Vagina (tissue), 2 donors: ENCODE data around the gene CDK3. TPM values are rescaled to one million over a fixed set of nuclear protein-coding genes. Genes with fewer than 3 reads are reported as not detected.

Source experiments
- DNase-seq, 2 donors: peaks; one replicate each; pipeline ENCODE4 v3.0.0-alpha.2; 2017; ENCODE audit errors: extremely low spot score in 2 of 2
- H3K27ac ChIP-seq: fragments of 200-600 bp; sonication (generic); one replicate; pipeline ENCODE4 v1.5.1; 2019
- H3K27me3 ChIP-seq: fragments of 200-600 bp; sonication (generic); one replicate; pipeline ENCODE4 v1.5.1; 2019
- H3K36me3 ChIP-seq, 2 donors: fragments of 200-600 bp; sonication (generic); one replicate each; pipeline ENCODE4 v1.5.1; 2017 to 2019
- H3K4me1 ChIP-seq: fragments of 200-600 bp; sonication (generic); one replicate; pipeline ENCODE4 v1.5.1; 2019
- H3K4me3 ChIP-seq, 2 donors: fragments of 200-600 bp; sonication (generic); 1 replicate in 1 of 2; 2 replicates in 1 of 2; pipeline ENCODE4 v1.5.1; 2016 to 2019
- H3K9me3 ChIP-seq: fragments of 200-600 bp; sonication (generic); one replicate; pipeline ENCODE4 v1.5.1; 2019
- CTCF ChIP-seq, 3 experiments: fragments of 450-650 bp in 2 of 3; fragments of 200-600 bp in 1 of 3; sonication (generic) in 1 of 3; IDR thresholded peaks; one replicate each; pipeline ENCODE4 v1.5.1; 2017 to 2019; ENCODE audit warnings: antibody characterized with exemption in 3 of 3, mild to moderate bottlenecking in 2 of 3, moderate library complexity in 2 of 3
- POLR2A ChIP-seq, 2 donors: fragments of 450-650 bp; IDR thresholded peaks; one replicate each; pipeline ENCODE4 v1.6.1; 2017; ENCODE audit warnings: antibody characterized with exemption in 2 of 2, mild to moderate bottlenecking in 2 of 2, moderate library complexity in 2 of 2
- POLR2AphosphoS5 ChIP-seq, 2 donors: sonication (generic); formaldehyde crosslinking; IDR thresholded peaks; one replicate each; pipeline ENCODE4 v1.9.0; 2017; ENCODE audit warnings: antibody characterized with exemption in 2 of 2, mild to moderate bottlenecking in 2 of 2, low read depth in 1 of 2; ENCODE audit not compliant: insufficient read depth in 1 of 2
- intact Hi-C: fragments of 100-400 bp; cut with DNase I; formaldehyde crosslinking; loops from one replicate; pipeline ENCODE4 v1.15.1; 2023
- total RNA-seq: library from RNA; depleted of rRNA; stranded (reverse); fragments of >200 nt; gene quantifications from one replicate; pipeline ENCODE4 v1.2.3, GENCODE V29; 2016

CDK3 gene
- total RNA-seq, 1 donor from 2014 or later: 3.2 TPM

GRCh38 chr17:76050538-76051467 lies 50.1 kb downstream of the CDK3 start:
- TF ChIP-seq POLR2A (IDR thresholded peaks at IDR 0.05) (no peak), CTCF (IDR thresholded peaks at IDR 0.05) (no peak), POLR2AphosphoS5 (IDR thresholded peaks at IDR 0.05; ENCODE audit: insufficient read depth in 1 of 2, low read depth in 1 of 2) (peak in 1 of 2 donors; percentile 37)
- Histone ChIP-seq H3K9me3 (no peaks in the 10 kb centered on the region), H3K27ac (no peak overlapping the region), H3K4me3 (no peak overlapping the region), H3K27me3 (no peaks in the 10 kb centered on the region), H3K36me3 (peaks cover 0 to 70% of the 10 kb centered on the region in 2 donors), H3K4me1 (peaks cover 13% of the 10 kb centered on the region)
- no peak for DNase-seq
- intact Hi-C loops: no loop called here

DNA sequence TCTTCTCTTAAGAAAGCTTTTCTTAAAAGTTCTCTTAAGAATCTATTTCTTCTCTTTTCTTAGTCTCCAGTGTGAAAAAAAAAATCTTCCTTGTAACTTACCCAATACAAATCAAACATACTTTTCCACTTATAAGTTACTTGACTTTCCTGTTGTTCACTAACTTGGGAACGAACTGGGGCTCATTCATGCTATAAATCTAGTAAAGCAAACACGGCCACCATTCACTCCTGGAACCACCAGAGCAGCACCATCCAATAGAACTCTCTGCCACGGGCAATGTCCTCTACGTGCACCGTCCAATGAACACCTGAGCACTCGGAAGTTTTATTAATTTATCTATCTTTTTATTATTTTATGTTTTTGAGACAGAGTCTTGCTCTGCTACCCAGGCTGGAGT lies 50.9 kb downstream of the CDK3 start:
- Histone ChIP-seq H3K27me3 (no peaks in the 10 kb centered on the region), H3K27ac (no peak overlapping the region), H3K9me3 (no peaks in the 10 kb centered on the region), H3K36me3 (peaks cover 0 to 70% of the 10 kb centered on the region in 2 donors), H3K4me3 (no peak overlapping the region), H3K4me1 (peaks cover 13% of the 10 kb centered on the region)
- no peak for TF ChIP-seq POLR2A (IDR thresholded peaks at IDR 0.05)
- TF ChIP-seq CTCF (IDR thresholded peaks at IDR 0.05): no peak
- TF ChIP-seq POLR2AphosphoS5 (IDR thresholded peaks at IDR 0.05; ENCODE audit: insufficient read depth in 1 of 2, low read depth in 1 of 2): no peak
- intact Hi-C loops: no loop called here
- no peak for DNase-seq

DNA sequence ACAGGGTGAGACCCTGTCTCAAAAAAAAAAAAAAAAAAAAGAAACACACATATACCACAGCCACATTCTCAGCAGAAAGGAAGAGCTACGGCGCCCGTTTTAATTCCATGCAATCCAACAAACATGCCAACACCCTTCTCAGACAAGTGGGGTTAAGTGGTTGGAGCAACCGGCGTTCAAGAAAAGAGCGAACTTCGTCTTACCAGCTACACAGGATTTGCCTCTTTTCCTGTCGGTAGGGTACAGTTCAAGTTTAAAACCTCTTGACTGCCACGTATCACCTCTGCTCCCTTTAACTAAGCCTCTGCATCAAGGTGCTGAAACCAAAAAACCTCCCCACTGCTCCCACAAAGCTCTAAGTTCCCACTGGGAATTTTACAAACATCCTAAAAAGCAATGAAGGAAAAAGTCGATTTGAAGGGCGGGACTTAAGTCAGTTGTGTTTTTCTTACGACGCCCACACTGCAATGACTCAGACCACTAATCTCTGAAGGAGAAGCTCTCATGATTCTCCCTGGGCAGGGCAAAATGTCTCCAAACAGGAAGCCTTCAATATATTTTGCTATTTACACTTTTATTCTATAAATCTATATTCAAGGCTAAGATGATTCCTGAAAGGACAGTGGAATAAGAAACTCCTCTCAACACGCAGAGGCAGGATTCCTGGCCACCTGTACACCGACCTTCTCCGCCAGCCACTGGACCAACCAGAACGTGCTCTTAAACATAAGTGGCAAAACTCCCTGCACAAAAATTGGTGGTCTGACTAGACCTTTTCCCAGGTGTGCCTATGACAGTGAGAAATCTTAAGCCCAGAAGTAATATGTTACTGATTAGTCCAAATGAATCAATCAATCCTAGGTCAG lies 52.8 kb downstream of the CDK3 start:
- Histone ChIP-seq H3K27ac (peak overlapping the region; percentile 75), H3K27me3 (no peaks in the 10 kb centered on the region), H3K36me3 (peaks cover 0 to 70% of the 10 kb centered on the region in 2 donors), H3K4me1 (peaks cover 13% of the 10 kb centered on the region), H3K4me3 (no peak overlapping the region), H3K9me3 (no peaks in the 10 kb centered on the region)
- DNase-seq: no peak
- intact Hi-C loops: no loop called here
- TF ChIP-seq POLR2AphosphoS5 (IDR thresholded peaks at IDR 0.05; ENCODE audit: insufficient read depth in 1 of 2, low read depth in 1 of 2): peak in 1 of 2 donors; percentile 25
- TF ChIP-seq POLR2A (IDR thresholded peaks at IDR 0.05): no peak

DNA sequence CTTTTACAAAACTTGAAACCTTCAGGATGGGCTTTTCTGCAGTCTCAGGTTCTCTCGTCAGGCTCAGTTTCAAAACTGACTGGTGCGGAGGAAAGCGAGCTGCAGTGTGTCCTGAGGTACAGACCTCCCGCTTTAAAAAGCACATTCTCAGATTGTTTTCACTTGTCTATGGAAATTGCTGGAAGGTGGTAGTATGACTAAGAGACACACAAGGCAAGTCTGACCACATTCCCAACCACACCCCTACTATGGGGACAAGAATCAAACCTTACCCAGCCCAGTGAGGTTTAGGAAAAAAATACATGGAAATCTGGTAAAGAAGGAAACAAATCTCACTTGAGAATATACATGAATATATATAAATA lies 53.4 kb downstream of the CDK3 start:
- no peak overlapping the region for H3K4me3 ChIP-seq
- H3K27ac ChIP-seq: peak overlapping the region; percentile 75
- H3K36me3 ChIP-seq: peaks cover 0 to 72% of the 10 kb centered on the region in 2 donors
- H3K27me3 ChIP-seq: no peaks in the 10 kb centered on the region
- intact Hi-C loops: no loop called here
- H3K9me3 ChIP-seq: no peaks in the 10 kb centered on the region
- H3K4me1 ChIP-seq: peaks cover 13% of the 10 kb centered on the region
- DNase-seq: no peak
- TF ChIP-seq POLR2AphosphoS5 (IDR thresholded peaks at IDR 0.05; ENCODE audit: insufficient read depth in 1 of 2, low read depth in 1 of 2) (peak in 1 of 2 donors; percentile 72), POLR2A (IDR thresholded peaks at IDR 0.05) (no peak), CTCF (IDR thresholded peaks at IDR 0.05) (no peak)

Other genes starting within 250 kb of the CDK3 start
- 18.4 TPM for gene GALK1, start 235.7 kb upstream of the CDK3 start, total RNA-seq
- gene UNK, start 216.0 kb upstream of the CDK3 start, total RNA-seq: 35.1 TPM
- gene UNC13D, start 156.5 kb upstream of the CDK3 start, total RNA-seq: 32.7 TPM
- gene WBP2, start 145.5 kb upstream of the CDK3 start, total RNA-seq: 54.3 TPM
- 63.3 TPM for gene TRIM47, start 122.3 kb upstream of the CDK3 start, total RNA-seq
- 59.9 TPM for gene TRIM65, start 103.9 kb upstream of the CDK3 start, total RNA-seq
- gene MRPL38, start 96.0 kb upstream of the CDK3 start, total RNA-seq: 67.8 TPM
- 13.0 TPM for gene FBF1, start 59.8 kb upstream of the CDK3 start, total RNA-seq
- 50.6 TPM for gene ACOX1, start 21.7 kb upstream of the CDK3 start, total RNA-seq
- 10.3 TPM for gene TEN1, start 21.6 kb upstream of the CDK3 start, total RNA-seq
- 115 TPM for gene EVPL, start 26.5 kb downstream of the CDK3 start, total RNA-seq
- gene SRP68, start 71.7 kb downstream of the CDK3 start, total RNA-seq: 52.8 TPM
- not detected for gene GALR2, start 73.9 kb downstream of the CDK3 start, total RNA-seq
- not detected for gene ZACN, start 78.3 kb downstream of the CDK3 start, total RNA-seq
- 79.8 TPM for gene EXOC7, start 102.9 kb downstream of the CDK3 start, total RNA-seq
- gene FOXJ1, start 140.4 kb downstream of the CDK3 start, total RNA-seq: not detected
- gene RNF157, start 239.6 kb downstream of the CDK3 start, total RNA-seq: 8.8 TPM